ENCODE measurements around the gene TYSND1.

DNA sequence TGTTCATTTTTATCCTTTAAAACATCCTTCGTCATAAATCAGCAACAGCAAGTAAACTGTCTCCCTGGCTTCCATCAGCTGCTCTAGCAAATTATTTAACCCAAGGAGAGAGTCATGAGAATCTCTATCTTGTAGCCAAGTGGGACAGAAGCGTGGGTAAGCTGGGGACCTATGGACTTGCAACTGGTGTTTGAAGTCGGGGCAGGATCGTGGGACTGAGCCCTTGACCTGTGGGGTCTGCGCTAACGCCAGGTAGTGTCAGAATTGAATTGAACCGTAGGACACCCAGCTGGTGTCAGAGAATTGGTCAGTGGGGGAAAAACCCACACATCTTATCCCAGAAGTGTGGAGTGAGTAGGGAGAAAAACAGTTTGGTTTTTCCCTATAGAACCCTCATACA lies 27.3 kb downstream of the TYSND1 start:
- TF ChIP-seq, protein P1, sequence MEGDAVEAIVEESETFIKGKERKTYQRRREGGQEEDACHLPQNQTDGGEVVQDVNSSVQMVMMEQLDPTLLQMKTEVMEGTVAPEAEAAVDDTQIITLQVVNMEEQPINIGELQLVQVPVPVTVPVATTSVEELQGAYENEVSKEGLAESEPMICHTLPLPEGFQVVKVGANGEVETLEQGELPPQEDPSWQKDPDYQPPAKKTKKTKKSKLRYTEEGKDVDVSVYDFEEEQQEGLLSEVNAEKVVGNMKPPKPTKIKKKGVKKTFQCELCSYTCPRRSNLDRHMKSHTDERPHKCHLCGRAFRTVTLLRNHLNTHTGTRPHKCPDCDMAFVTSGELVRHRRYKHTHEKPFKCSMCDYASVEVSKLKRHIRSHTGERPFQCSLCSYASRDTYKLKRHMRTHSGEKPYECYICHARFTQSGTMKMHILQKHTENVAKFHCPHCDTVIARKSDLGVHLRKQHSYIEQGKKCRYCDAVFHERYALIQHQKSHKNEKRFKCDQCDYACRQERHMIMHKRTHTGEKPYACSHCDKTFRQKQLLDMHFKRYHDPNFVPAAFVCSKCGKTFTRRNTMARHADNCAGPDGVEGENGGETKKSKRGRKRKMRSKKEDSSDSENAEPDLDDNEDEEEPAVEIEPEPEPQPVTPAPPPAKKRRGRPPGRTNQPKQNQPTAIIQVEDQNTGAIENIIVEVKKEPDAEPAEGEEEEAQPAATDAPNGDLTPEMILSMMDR (IDR thresholded peaks at IDR 0.05; ENCODE audit: low read depth, low read length, poor library complexity, severe bottlenecking): no peak
- no peak for TF ChIP-seq EZH2phosphoT487 (IDR thresholded peaks at IDR 0.05; ENCODE audit: borderline replicate concordance, low read length)

Measured in DOHH2 (cell line).